ENCODE results near the gene CTIF.

DNA sequence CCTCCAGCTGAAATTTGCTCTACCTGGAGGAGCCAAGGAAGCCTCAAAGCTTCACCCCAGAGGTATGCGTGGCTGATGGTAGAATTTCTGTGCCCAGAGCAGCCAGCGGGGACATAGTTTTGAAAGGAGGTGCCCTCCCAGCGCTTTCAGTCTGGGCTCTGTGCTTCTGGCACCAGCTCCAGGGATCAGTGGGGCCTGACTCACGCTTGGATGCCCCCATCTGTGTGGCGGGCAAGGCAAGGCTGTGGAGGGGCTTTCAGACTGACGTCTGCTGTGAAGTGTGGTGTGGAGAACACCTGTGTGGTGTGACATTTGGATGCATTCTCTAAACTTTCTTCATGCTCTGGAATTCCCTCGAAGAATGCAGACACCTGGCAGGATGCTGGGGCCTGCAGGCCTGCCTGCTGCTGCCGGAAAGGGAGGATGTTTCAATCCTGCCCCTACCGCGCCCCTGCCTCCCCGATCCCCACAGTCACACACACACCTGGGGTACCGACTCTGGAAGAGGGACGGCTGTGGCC is 84.1 kb downstream of the CTIF start:
- TF ChIP-seq, protein P1, sequence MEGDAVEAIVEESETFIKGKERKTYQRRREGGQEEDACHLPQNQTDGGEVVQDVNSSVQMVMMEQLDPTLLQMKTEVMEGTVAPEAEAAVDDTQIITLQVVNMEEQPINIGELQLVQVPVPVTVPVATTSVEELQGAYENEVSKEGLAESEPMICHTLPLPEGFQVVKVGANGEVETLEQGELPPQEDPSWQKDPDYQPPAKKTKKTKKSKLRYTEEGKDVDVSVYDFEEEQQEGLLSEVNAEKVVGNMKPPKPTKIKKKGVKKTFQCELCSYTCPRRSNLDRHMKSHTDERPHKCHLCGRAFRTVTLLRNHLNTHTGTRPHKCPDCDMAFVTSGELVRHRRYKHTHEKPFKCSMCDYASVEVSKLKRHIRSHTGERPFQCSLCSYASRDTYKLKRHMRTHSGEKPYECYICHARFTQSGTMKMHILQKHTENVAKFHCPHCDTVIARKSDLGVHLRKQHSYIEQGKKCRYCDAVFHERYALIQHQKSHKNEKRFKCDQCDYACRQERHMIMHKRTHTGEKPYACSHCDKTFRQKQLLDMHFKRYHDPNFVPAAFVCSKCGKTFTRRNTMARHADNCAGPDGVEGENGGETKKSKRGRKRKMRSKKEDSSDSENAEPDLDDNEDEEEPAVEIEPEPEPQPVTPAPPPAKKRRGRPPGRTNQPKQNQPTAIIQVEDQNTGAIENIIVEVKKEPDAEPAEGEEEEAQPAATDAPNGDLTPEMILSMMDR (IDR thresholded peaks at IDR 0.05), result no peak
- no peak for TF ChIP-seq POLR2A (IDR thresholded peaks at IDR 0.05)

Measured in heart left ventricle (tissue), 13 donors.